ENCODE measurements around the gene ARIH2.

ARIH2 gene

GRCh38 chr3:48931944-48932580, 13.4 kb downstream of the ARIH2 start:
- TF ChIP-seq FOXM1 (IDR thresholded peaks at IDR 0.05; ENCODE audit: borderline replicate concordance, low read depth) (no peak), NFIC (IDR thresholded peaks at IDR 0.05) (no peak), USF1 (IDR thresholded peaks at IDR 0.05) (no peak), CEBPB (IDR thresholded peaks at IDR 0.05) (no peak), REST (IDR thresholded peaks at IDR 0.05; ENCODE audit: low read depth) (no peak), MAX (IDR thresholded peaks at IDR 0.05) (no peak), TCF12 (IDR thresholded peaks at IDR 0.05; ENCODE audit: low read depth) (no peak), EP300 (IDR thresholded peaks at IDR 0.05; ENCODE audit: borderline replicate concordance) (no peak), YY1 (IDR thresholded peaks at IDR 0.05; ENCODE audit: low read depth) (no peak), TAF1 (IDR thresholded peaks at IDR 0.05; ENCODE audit: low read depth) (no peak), RAD21 (IDR thresholded peaks at IDR 0.05; ENCODE audit: low read depth) (no peak), CREB1 (IDR thresholded peaks at IDR 0.05; ENCODE audit: low read depth) (no peak), ZBTB7A (IDR thresholded peaks at IDR 0.05; ENCODE audit: low read depth) (no peak), EGR1 (IDR thresholded peaks at IDR 0.05) (no peak), TEAD4 (IDR thresholded peaks at IDR 0.05) (no peak)

- TF ChIP-seq CREB1 (IDR thresholded peaks at IDR 0.05; ENCODE audit: low read depth) (no peak), EGR1 (IDR thresholded peaks at IDR 0.05) (no peak), NFIC (IDR thresholded peaks at IDR 0.05) (no peak), FOXM1 (IDR thresholded peaks at IDR 0.05; ENCODE audit: borderline replicate concordance, low read depth) (no peak), TAF1 (IDR thresholded peaks at IDR 0.05; ENCODE audit: low read depth) (no peak), USF1 (IDR thresholded peaks at IDR 0.05) (no peak), YY1 (IDR thresholded peaks at IDR 0.05; ENCODE audit: low read depth) (no peak), MAX (IDR thresholded peaks at IDR 0.05) (no peak), ZBTB7A (IDR thresholded peaks at IDR 0.05; ENCODE audit: low read depth) (no peak), CEBPB (IDR thresholded peaks at IDR 0.05) (no peak), EP300 (IDR thresholded peaks at IDR 0.05; ENCODE audit: borderline replicate concordance) (no peak), RAD21 (IDR thresholded peaks at IDR 0.05; ENCODE audit: low read depth) (no peak), TCF12 (IDR thresholded peaks at IDR 0.05; ENCODE audit: low read depth) (no peak), TEAD4 (IDR thresholded peaks at IDR 0.05) (no peak)
Observed at GRCh38 chr3:48934333-48934991, 15.8 kb downstream of the ARIH2 start.

GRCh38 chr3:48935530-48935929, 16.9 kb downstream of the ARIH2 start:
- TF ChIP-seq FOXM1 (IDR thresholded peaks at IDR 0.05; ENCODE audit: borderline replicate concordance, low read depth), result no peak
- no peak for TF ChIP-seq YY1 (IDR thresholded peaks at IDR 0.05; ENCODE audit: low read depth)
- no peak for TF ChIP-seq USF1 (IDR thresholded peaks at IDR 0.05)
- TF ChIP-seq REST (IDR thresholded peaks at IDR 0.05; ENCODE audit: low read depth), result no peak
- TF ChIP-seq EP300 (IDR thresholded peaks at IDR 0.05; ENCODE audit: borderline replicate concordance), result no peak
- TF ChIP-seq RAD21 (IDR thresholded peaks at IDR 0.05; ENCODE audit: low read depth), result no peak
- no peak for TF ChIP-seq TCF12 (IDR thresholded peaks at IDR 0.05; ENCODE audit: low read depth)
- TF ChIP-seq NFIC (IDR thresholded peaks at IDR 0.05), result no peak
- TF ChIP-seq TAF1 (IDR thresholded peaks at IDR 0.05; ENCODE audit: low read depth), result no peak
- no peak for TF ChIP-seq TEAD4 (IDR thresholded peaks at IDR 0.05)
- no peak for TF ChIP-seq CREB1 (IDR thresholded peaks at IDR 0.05; ENCODE audit: low read depth)

- TF ChIP-seq ZBTB7A (IDR thresholded peaks at IDR 0.05; ENCODE audit: low read depth), result no peak
- no peak for TF ChIP-seq TEAD4 (IDR thresholded peaks at IDR 0.05)
- no peak for TF ChIP-seq YY1 (IDR thresholded peaks at IDR 0.05; ENCODE audit: low read depth)
- TF ChIP-seq FOXM1 (IDR thresholded peaks at IDR 0.05; ENCODE audit: borderline replicate concordance, low read depth), result no peak
- no peak for TF ChIP-seq RAD21 (IDR thresholded peaks at IDR 0.05; ENCODE audit: low read depth)
- no peak for TF ChIP-seq CEBPB (IDR thresholded peaks at IDR 0.05)
- TF ChIP-seq NFIC (IDR thresholded peaks at IDR 0.05), result no peak
- TF ChIP-seq USF1 (IDR thresholded peaks at IDR 0.05), result no peak
- TF ChIP-seq REST (IDR thresholded peaks at IDR 0.05; ENCODE audit: low read depth), result no peak
- TF ChIP-seq EP300 (IDR thresholded peaks at IDR 0.05; ENCODE audit: borderline replicate concordance), result no peak
- no peak for TF ChIP-seq TCF12 (IDR thresholded peaks at IDR 0.05; ENCODE audit: low read depth)
- TF ChIP-seq MAX (IDR thresholded peaks at IDR 0.05), result no peak
Observed at GRCh38 chr3:48938156-48938555, 19.5 kb downstream of the ARIH2 start.

Data from Ishikawa (cell line).